SU-DHL-6 (cell line): ENCODE measurements around the gene TMCO4.

Source experiments
- EZH2phosphoT487 ChIP-seq: fragments of 200-600 bp; sonication (generic), shearing (Covaris generic); conservative IDR thresholded peaks from 2 replicates; pipeline ENCODE4 v1.6.1; 2018; ENCODE audit warnings: mild to moderate bottlenecking, antibody characterized with exemption, low read length, moderate library complexity, mixed read lengths
- TF ChIP-seq, protein P1 (sequence below): fragments of 200-600 bp; sonication (generic); IDR thresholded peaks from one replicate; pipeline ENCODE4 v1.5.1; 2017; ENCODE audit warnings: antibody characterized with exemption, mild to moderate bottlenecking, low read length, moderate library complexity; ENCODE audit not compliant: insufficient read depth, poor library complexity, severe bottlenecking

DNA sequence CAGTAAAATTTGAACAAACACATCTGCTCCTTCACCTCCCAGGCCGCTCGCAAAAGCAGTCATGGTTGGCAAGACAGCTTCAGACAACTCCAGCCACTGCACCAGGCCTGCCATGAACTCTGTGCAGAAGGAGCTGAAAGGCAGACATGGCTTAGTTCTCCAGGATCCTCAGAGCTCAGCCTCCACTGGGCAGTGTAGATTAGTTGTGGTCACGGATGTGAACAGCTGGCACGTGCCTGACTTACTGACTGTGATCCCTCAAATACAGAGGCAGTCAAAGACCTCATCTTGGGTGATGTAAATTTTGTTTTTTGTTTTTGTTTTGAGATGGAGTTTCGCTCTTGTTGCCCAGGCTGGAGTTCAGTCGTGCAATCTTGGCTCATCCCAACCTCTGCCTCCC is 28.4 kb downstream of the TMCO4 start:
- TF ChIP-seq, protein P1, sequence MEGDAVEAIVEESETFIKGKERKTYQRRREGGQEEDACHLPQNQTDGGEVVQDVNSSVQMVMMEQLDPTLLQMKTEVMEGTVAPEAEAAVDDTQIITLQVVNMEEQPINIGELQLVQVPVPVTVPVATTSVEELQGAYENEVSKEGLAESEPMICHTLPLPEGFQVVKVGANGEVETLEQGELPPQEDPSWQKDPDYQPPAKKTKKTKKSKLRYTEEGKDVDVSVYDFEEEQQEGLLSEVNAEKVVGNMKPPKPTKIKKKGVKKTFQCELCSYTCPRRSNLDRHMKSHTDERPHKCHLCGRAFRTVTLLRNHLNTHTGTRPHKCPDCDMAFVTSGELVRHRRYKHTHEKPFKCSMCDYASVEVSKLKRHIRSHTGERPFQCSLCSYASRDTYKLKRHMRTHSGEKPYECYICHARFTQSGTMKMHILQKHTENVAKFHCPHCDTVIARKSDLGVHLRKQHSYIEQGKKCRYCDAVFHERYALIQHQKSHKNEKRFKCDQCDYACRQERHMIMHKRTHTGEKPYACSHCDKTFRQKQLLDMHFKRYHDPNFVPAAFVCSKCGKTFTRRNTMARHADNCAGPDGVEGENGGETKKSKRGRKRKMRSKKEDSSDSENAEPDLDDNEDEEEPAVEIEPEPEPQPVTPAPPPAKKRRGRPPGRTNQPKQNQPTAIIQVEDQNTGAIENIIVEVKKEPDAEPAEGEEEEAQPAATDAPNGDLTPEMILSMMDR: no peak
- TF ChIP-seq EZH2phosphoT487: no peak
